Measurements from ENCODE around the gene NACC2. TPM values are rescaled to one million over a fixed set of nuclear protein-coding genes. Genes with fewer than 3 reads are reported as not detected.

Gene NACC2
- polyA plus RNA-seq, 3 donors = 8.1 to 32.4 (median 8.7) TPM

- no peak for TF ChIP-seq CTCF (IDR thresholded peaks at IDR 0.05)
- H3K9ac ChIP-seq (ENCODE audit: insufficient read depth, low read length, poor library complexity, severe bottlenecking) = no peak overlapping the region
- H3K36me3 Mint-ChIP-seq = peaks cover 51 to 87% of the 10 kb centered on the region in 2 donors
- peaks cover 80 to 96% of the 10 kb centered on the region in 2 donors for H3K36me3 ChIP-seq (replicated peaks in 1 of 2; ENCODE audit: control insufficient read depth in 1 of 2, insufficient read depth in 2 of 2, low read length in 2 of 2)
- intact Hi-C loops (cut with micrococcal nuclease) = no loop called here
- no peak overlapping the region for H3K4me2 ChIP-seq (replicated peaks; ENCODE audit: extremely low read depth, low read length, poor library complexity, severe bottlenecking)
- peaks cover 0 to 2% (median 0%) of the 10 kb centered on the region in 7 donors for H3K9me3 Mint-ChIP-seq
- H4K20me1 ChIP-seq (ENCODE audit: insufficient read depth, low read length) = peaks cover 99% of the 10 kb centered on the region
- no peak overlapping the region for H3K27ac Mint-ChIP-seq
- no peak for DNase-seq
- no peaks in the 10 kb centered on the region for H3K4me1 ChIP-seq (ENCODE audit: control insufficient read depth in 1 of 2, insufficient read depth in 2 of 2, low read length in 2 of 2)
- no peak overlapping the region for H3K4me3 ChIP-seq (replicated peaks in 1 of 3; ENCODE audit: low read depth in 2 of 3, low read length in 3 of 3)
- no peaks in the 10 kb centered on the region for H3K4me1 Mint-ChIP-seq
- H3K27me3 Mint-ChIP-seq (ENCODE audit: low read depth in 3 of 3) = peaks cover 0 to 2% (median 0%) of the 10 kb centered on the region in 3 donors
- 86% methylated on average over 19 of the region's 25 CpGs for WGBS (ENCODE audit: insufficient coverage)
- H2AFZ ChIP-seq (ENCODE audit: insufficient read depth, low read depth, low read length, poor library complexity, severe bottlenecking) = no peak overlapping the region
- no peak overlapping the region for H3K4me3 Mint-ChIP-seq
- H3K9me3 ChIP-seq (replicated peaks in 1 of 2; ENCODE audit: control insufficient read depth in 1 of 2, insufficient read depth in 1 of 2, low read length in 2 of 2) = no peaks in the 10 kb centered on the region
- no peaks in the 10 kb centered on the region for H3K27me3 ChIP-seq (ENCODE audit: control insufficient read depth in 2 of 2, insufficient read depth in 2 of 2, low read length in 2 of 2)
- H3K79me2 ChIP-seq (ENCODE audit: insufficient read depth, low read length) = peaks cover 23% of the 10 kb centered on the region
- no peak overlapping the region for H3K27ac ChIP-seq (ENCODE audit: low read depth in 1 of 2, low read length in 2 of 2)
Observed at GRCh38 chr9:136011376-136011702, 83.8 kb downstream of the NACC2 start.

- Histone ChIP-seq H3K4me2 (replicated peaks; ENCODE audit: extremely low read depth, low read length, poor library complexity, severe bottlenecking) (no peak overlapping the region), H3K9ac (ENCODE audit: insufficient read depth, low read length, poor library complexity, severe bottlenecking) (no peak overlapping the region), H3K36me3 (replicated peaks in 1 of 2; ENCODE audit: control insufficient read depth in 1 of 2, insufficient read depth in 2 of 2, low read length in 2 of 2) (peaks cover 75 to 93% of the 10 kb centered on the region in 2 donors), H3K4me3 (replicated peaks in 1 of 3; ENCODE audit: low read depth in 2 of 3, low read length in 3 of 3) (no peak overlapping the region), H3K4me1 (ENCODE audit: control insufficient read depth in 1 of 2, insufficient read depth in 2 of 2, low read length in 2 of 2) (no peaks in the 10 kb centered on the region), H2AFZ (ENCODE audit: insufficient read depth, low read depth, low read length, poor library complexity, severe bottlenecking) (no peak overlapping the region), H3K27me3 (ENCODE audit: control insufficient read depth in 2 of 2, insufficient read depth in 2 of 2, low read length in 2 of 2) (no peaks in the 10 kb centered on the region), H3K27ac (ENCODE audit: low read depth in 1 of 2, low read length in 2 of 2) (peak overlapping the region in 1 of 2 donors; percentile 2), H3K79me2 (ENCODE audit: insufficient read depth, low read length) (peaks cover 18% of the 10 kb centered on the region), H3K9me3 (replicated peaks in 1 of 2; ENCODE audit: control insufficient read depth in 1 of 2, insufficient read depth in 1 of 2, low read length in 2 of 2) (no peaks in the 10 kb centered on the region), H4K20me1 (ENCODE audit: insufficient read depth, low read length) (peaks cover 99% of the 10 kb centered on the region)
- TF ChIP-seq CTCF (IDR thresholded peaks at IDR 0.05) = no peak
- H3K36me3 Mint-ChIP-seq = peaks cover 46 to 82% of the 10 kb centered on the region in 2 donors
- no peak overlapping the region for H3K4me3 Mint-ChIP-seq
- WGBS (ENCODE audit: insufficient coverage) = 78% methylated on average over 13 of the region's 28 CpGs
- peaks cover 0 to 2% (median 0%) of the 10 kb centered on the region in 3 donors for H3K27me3 Mint-ChIP-seq (ENCODE audit: low read depth in 3 of 3)
- DNase-seq = no peak
- no peak overlapping the region for H3K27ac Mint-ChIP-seq
- intact Hi-C loops (cut with micrococcal nuclease) = no loop called here
- H3K9me3 Mint-ChIP-seq = peaks cover 0 to 2% (median 0%) of the 10 kb centered on the region in 7 donors
- H3K4me1 Mint-ChIP-seq = no peaks in the 10 kb centered on the region
Observed at GRCh38 chr9:136010615-136011361, 84.3 kb downstream of the NACC2 start.

Measured in CD14-positive monocyte (primary cell).